HG03469 (cell line): ENCODE data around the gene MAFB.
"Not testable (repeated sequence)": the region's sequence is repeated elsewhere in the genome, so short reads cannot be mapped to it uniquely, and the experiment has no call there.

Source experiments
- ATAC-seq: cut with Tn5 transposase; IDR thresholded peaks from one replicate; pipeline ENCODE4 v1.9.1; 2021; ENCODE audit warnings: mild to moderate bottlenecking, moderate library complexity, moderate number of reproducible peaks; ENCODE audit not compliant: unreplicated experiment

Gene MAFB

GRCh38 chr20:40689100-40689942 lies at the start of gene MAFB:
TSS of gene MAFB (minus strand) at chr20:40689236. CDS start at chr20:40688850, 386 bp downstream.
- no peak for ATAC-seq

- ATAC-seq = not testable (repeated sequence)
These were observed 47.4 kb upstream of the MAFB start for GRCh38 chr20:40736468-40736867.

GRCh38 chr20:40728996-40729395 lies 40.0 kb upstream of the MAFB start:
- ATAC-seq = no peak

- ATAC-seq = no peak
These were observed 39.4 kb upstream of the MAFB start for GRCh38 chr20:40728470-40728869.

GRCh38 chr20:40727960-40728359 lies 38.9 kb upstream of the MAFB start:
- ATAC-seq = no peak

GRCh38 chr20:40726776-40727175 lies 37.7 kb upstream of the MAFB start:
- ATAC-seq = no peak

GRCh38 chr20:40724566-40724965 lies 35.5 kb upstream of the MAFB start:
- no peak for ATAC-seq

- no peak for ATAC-seq
These were observed 31.8 kb upstream of the MAFB start for GRCh38 chr20:40720826-40721225.

GRCh38 chr20:40720099-40720498 lies 31.1 kb upstream of the MAFB start:
- no peak for ATAC-seq

GRCh38 chr20:40718982-40719729 lies 30.1 kb upstream of the MAFB start:
- ATAC-seq = no peak

GRCh38 chr20:40718214-40718977 lies 29.4 kb upstream of the MAFB start:
- no peak for ATAC-seq

GRCh38 chr20:40717343-40717865 lies 28.4 kb upstream of the MAFB start:
- no peak for ATAC-seq

- no peak for ATAC-seq
These were observed 26.5 kb upstream of the MAFB start for GRCh38 chr20:40715491-40715890.

GRCh38 chr20:40714916-40715315 lies 25.9 kb upstream of the MAFB start:
- no peak for ATAC-seq

- no peak for ATAC-seq
These were observed 25.1 kb upstream of the MAFB start for GRCh38 chr20:40714109-40714508.

- ATAC-seq = no peak
These were observed 24.5 kb upstream of the MAFB start for GRCh38 chr20:40713508-40713907.

GRCh38 chr20:40711079-40711478 lies 22.0 kb upstream of the MAFB start:
- ATAC-seq = no peak

GRCh38 chr20:40710603-40711002 lies 21.6 kb upstream of the MAFB start:
- ATAC-seq = no peak

- no peak for ATAC-seq
These were observed 18.0 kb upstream of the MAFB start for GRCh38 chr20:40706977-40707582.

GRCh38 chr20:40705413-40705812 lies 16.4 kb upstream of the MAFB start:
- no peak for ATAC-seq

GRCh38 chr20:40704828-40705227 lies 15.8 kb upstream of the MAFB start:
- ATAC-seq = no peak
